Fibroblast of the aortic adventitia (primary cell): ENCODE measurements around the gene TTC34. TPM values are rescaled to one million over a fixed set of nuclear protein-coding genes. Genes with fewer than 3 reads are reported as not detected.

Source experiments
- DNase-seq: peaks from one replicate; pipeline ENCODE4 v3.0.0-alpha.2; 2010; ENCODE audit warnings: low read depth
- H3K4me3 ChIP-seq: 2 replicates; pipeline ENCODE4 v1.5.1; 2011; ENCODE audit warnings: low read depth, mild to moderate bottlenecking, control low read depth, low read length, moderate library complexity
- total RNA-seq: library from RNA; depleted of rRNA; stranded (reverse); fragments of >200 nt; gene quantifications from 2 replicates; pipeline ENCODE4 v1.2.3, GENCODE V29; 2012; ENCODE audit warnings: low replicate concordance
- TF ChIP-seq, protein P1 (sequence below): IDR thresholded peaks from 2 replicates; pipeline ENCODE4 v1.5.1; 2011; ENCODE audit warnings: mild to moderate bottlenecking, low read length, control low read depth, inconsistent platforms; ENCODE audit not compliant: insufficient read depth

TTC34 gene
- total RNA-seq, 1 donor = 0.27 TPM

GRCh38 chr1:2811533-2811918 lies 10.0 kb upstream of the TTC34 start:
- TF ChIP-seq, protein P1, sequence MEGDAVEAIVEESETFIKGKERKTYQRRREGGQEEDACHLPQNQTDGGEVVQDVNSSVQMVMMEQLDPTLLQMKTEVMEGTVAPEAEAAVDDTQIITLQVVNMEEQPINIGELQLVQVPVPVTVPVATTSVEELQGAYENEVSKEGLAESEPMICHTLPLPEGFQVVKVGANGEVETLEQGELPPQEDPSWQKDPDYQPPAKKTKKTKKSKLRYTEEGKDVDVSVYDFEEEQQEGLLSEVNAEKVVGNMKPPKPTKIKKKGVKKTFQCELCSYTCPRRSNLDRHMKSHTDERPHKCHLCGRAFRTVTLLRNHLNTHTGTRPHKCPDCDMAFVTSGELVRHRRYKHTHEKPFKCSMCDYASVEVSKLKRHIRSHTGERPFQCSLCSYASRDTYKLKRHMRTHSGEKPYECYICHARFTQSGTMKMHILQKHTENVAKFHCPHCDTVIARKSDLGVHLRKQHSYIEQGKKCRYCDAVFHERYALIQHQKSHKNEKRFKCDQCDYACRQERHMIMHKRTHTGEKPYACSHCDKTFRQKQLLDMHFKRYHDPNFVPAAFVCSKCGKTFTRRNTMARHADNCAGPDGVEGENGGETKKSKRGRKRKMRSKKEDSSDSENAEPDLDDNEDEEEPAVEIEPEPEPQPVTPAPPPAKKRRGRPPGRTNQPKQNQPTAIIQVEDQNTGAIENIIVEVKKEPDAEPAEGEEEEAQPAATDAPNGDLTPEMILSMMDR = no peak
- no peak overlapping the region for H3K4me3 ChIP-seq
- no peak for DNase-seq

GRCh38 chr1:2810899-2811532 lies 9.5 kb upstream of the TTC34 start:
- H3K4me3 ChIP-seq = no peak overlapping the region
- TF ChIP-seq, protein P1 = no peak
- DNase-seq = no peak

DNA sequence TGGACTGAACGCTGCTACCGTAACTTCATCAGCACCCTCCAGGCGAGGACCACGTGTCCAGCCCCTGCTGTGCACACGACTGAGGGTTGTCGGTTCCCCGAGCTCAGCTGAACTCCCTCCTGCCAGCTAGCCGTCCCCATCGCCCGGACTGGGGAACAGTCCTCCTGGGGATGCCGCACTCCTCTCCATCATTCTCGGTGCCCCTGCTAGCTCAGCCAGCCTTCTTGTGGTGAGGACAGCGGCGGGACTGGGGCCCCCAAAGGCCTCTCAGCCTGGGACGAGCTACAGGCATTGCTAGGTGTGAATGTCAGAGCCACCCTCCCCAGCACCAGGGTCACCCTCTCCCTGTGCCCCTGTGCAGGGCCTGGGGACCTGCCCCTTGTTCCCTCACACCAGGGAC lies 8.8 kb upstream of the TTC34 start:
- H3K4me3 ChIP-seq = no peak overlapping the region
- TF ChIP-seq, protein P1 = no peak
- DNase-seq = no peak

DNA sequence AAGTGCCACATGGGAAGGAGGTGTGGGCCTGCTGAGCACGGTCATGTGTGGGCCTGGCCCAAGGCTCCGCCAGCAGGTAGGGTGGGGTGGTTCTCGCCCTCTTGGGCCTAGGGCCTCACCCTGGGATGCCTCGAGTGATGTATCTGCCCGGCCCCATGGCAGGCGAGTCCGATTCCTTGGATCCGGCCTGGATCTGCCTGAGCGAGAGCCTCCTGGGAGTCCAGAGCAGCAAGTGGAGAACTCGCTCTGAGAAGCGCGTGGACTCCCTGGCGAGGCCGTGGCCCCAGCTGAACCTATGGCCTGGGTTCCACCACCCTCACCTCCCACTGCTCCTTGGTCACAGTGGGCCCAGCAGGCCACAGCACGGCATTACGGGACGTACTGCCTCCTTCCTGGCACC lies 8.2 kb upstream of the TTC34 start:
- TF ChIP-seq, protein P1 = no peak
- DNase-seq = no peak
- H3K4me3 ChIP-seq = no peak overlapping the region

DNA sequence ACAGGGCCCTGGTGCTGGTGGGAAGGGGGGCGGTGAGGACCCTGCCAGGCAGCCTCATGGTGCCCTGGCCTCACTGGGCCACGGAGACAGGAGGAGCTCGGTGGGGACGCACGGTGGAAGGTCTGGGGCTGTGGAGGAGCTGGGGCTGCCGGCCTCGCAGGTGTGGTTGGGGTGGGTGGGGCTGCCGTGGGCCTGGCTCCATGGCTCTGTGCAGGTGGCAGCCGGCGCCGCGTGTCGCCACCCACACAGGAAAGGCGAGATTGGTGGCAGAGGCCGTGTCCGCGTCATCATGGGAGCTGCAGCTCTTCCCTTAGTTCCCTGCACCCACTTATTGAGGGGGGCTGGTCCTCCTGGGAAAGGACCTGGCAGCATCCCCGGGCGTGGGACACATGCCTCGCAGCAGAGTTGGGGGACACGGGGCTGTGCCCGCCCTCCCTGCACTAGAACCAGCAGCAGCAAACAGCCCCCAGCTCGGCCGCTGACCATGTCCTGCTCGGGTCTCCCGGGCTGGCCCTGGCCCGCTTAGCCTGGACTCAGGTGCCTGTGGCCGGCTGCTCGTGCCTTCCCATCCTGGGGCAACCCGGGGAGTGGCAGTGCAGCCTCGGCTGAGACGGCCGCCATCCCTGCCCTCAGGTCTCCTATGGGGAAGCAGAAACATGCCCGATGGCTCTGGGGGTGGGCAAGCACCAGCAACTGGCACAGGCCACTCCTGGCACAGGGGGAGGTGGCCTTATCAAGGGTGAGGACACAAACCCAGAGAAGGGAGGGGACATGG lies 7.5 kb upstream of the TTC34 start:
- DNase-seq = no peak
- TF ChIP-seq, protein P1 = no peak

GRCh38 chr1:2808386-2808705 lies 6.9 kb upstream of the TTC34 start:
- no peak overlapping the region for H3K4me3 ChIP-seq
- TF ChIP-seq, protein P1 = no peak
- DNase-seq = no peak

More for the DNA sequence above, 7.5 kb upstream of the TTC34 start:
- H3K4me3 ChIP-seq = no peak overlapping the region
